ENCODE measurements around the gene ZNF451. TPM values are rescaled to one million over a fixed set of nuclear protein-coding genes. Genes with fewer than 3 reads are reported as not detected.

The ZNF451 gene
- total RNA-seq, 1 experiment from 2014 or later, result 63.0 TPM

GRCh38 chr6:57141451-57142177 lies 51.6 kb downstream of the ZNF451 start:
- CTCF ChIA-PET, result interaction anchor here (1.4 kb wide), 1 partner anchor 174 kb away, joined by 3 read pairs; no protein-coding TSS in a partner anchor
- no peaks in the 10 kb centered on the region for H3K27me3 Mint-ChIP-seq (ENCODE audit: insufficient read depth, unreplicated experiment)
- no peaks in the 10 kb centered on the region for H3K4me1 Mint-ChIP-seq (ENCODE audit: insufficient read depth, unreplicated experiment)
- no peak overlapping the region for H3K4me3 Mint-ChIP-seq (ENCODE audit: unreplicated experiment)
- no peaks in the 10 kb centered on the region for H3K9me3 Mint-ChIP-seq (ENCODE audit: unreplicated experiment)
- BruUV-seq (replicated peaks), result no TSS peak
- DNase-seq (ENCODE audit: unreplicated experiment), result no peak
- TF ChIP-seq CTCF (IDR thresholded peaks at IDR 0.05; ENCODE audit: unreplicated experiment), result no peak
- intact Hi-C loops (cut with micrococcal nuclease), result no loop called here
- no peak overlapping the region for H3K27ac Mint-ChIP-seq (ENCODE audit: low read depth, unreplicated experiment)
- H3K36me3 Mint-ChIP-seq (ENCODE audit: insufficient read depth, unreplicated experiment), result peaks cover 73% of the 10 kb centered on the region
- POLR2A ChIA-PET, result no interaction called here

GRCh38 chr6:57142178-57142525 lies 52.2 kb downstream of the ZNF451 start:
- no peak for DNase-seq (ENCODE audit: unreplicated experiment)
- H3K36me3 Mint-ChIP-seq (ENCODE audit: insufficient read depth, unreplicated experiment), result peaks cover 73% of the 10 kb centered on the region
- intact Hi-C loops (cut with micrococcal nuclease), result no loop called here
- no peaks in the 10 kb centered on the region for H3K4me1 Mint-ChIP-seq (ENCODE audit: insufficient read depth, unreplicated experiment)
- H3K9me3 Mint-ChIP-seq (ENCODE audit: unreplicated experiment), result no peaks in the 10 kb centered on the region
- no peak overlapping the region for H3K27ac Mint-ChIP-seq (ENCODE audit: low read depth, unreplicated experiment)
- ChIA-PET CTCF (interaction anchor here (1.4 kb wide), 1 partner anchor 174 kb away, joined by 3 read pairs; no protein-coding TSS in a partner anchor), POLR2A (no interaction called here)
- no peaks in the 10 kb centered on the region for H3K27me3 Mint-ChIP-seq (ENCODE audit: insufficient read depth, unreplicated experiment)
- H3K4me3 Mint-ChIP-seq (ENCODE audit: unreplicated experiment), result no peak overlapping the region
- BruUV-seq (replicated peaks), result no TSS peak
- TF ChIP-seq CTCF (IDR thresholded peaks at IDR 0.05; ENCODE audit: unreplicated experiment), result no peak

- Mint-ChIP-seq H3K9me3 (ENCODE audit: unreplicated experiment) (no peaks in the 10 kb centered on the region), H3K36me3 (ENCODE audit: insufficient read depth, unreplicated experiment) (peaks cover 77% of the 10 kb centered on the region), H3K4me3 (ENCODE audit: unreplicated experiment) (no peak overlapping the region), H3K27me3 (ENCODE audit: insufficient read depth, unreplicated experiment) (no peaks in the 10 kb centered on the region), H3K4me1 (ENCODE audit: insufficient read depth, unreplicated experiment) (no peaks in the 10 kb centered on the region), H3K27ac (ENCODE audit: low read depth, unreplicated experiment) (no peak overlapping the region)
- POLR2A ChIA-PET, result interaction anchor here (1.2 kb wide), 1 partner anchor 10 kb away, joined by 6 read pairs; no protein-coding TSS in a partner anchor
- CTCF ChIA-PET, result interaction anchor here (0.5 to 0.7 kb wide), 3 partner anchors 10 to 188 kb away, joined by 3 read pairs; no protein-coding TSS in a partner anchor
- intact Hi-C loops (cut with micrococcal nuclease), result no loop called here
- no peak for DNase-seq (ENCODE audit: unreplicated experiment)
- TF ChIP-seq CTCF (IDR thresholded peaks at IDR 0.05; ENCODE audit: unreplicated experiment), result no peak
- BruUV-seq (replicated peaks), result no TSS peak
Observed at GRCh38 chr6:57143690-57144089, 53.7 kb downstream of the ZNF451 start.

- DNase-seq (ENCODE audit: unreplicated experiment), result no peak
- intact Hi-C loops (cut with micrococcal nuclease), result no loop called here
- POLR2A ChIA-PET, result no interaction called here
- no peaks in the 10 kb centered on the region for H3K9me3 Mint-ChIP-seq (ENCODE audit: unreplicated experiment)
- peaks cover 67% of the 10 kb centered on the region for H3K36me3 Mint-ChIP-seq (ENCODE audit: insufficient read depth, unreplicated experiment)
- CTCF ChIA-PET, result interaction anchor here (0.7 kb wide), 1 partner anchor 10 kb away, joined by 3 read pairs; no protein-coding TSS in a partner anchor
- no peaks in the 10 kb centered on the region for H3K27me3 Mint-ChIP-seq (ENCODE audit: insufficient read depth, unreplicated experiment)
- no peak overlapping the region for H3K27ac Mint-ChIP-seq (ENCODE audit: low read depth, unreplicated experiment)
- TSS peak; percentile 48 for BruUV-seq (replicated peaks)
- H3K4me3 Mint-ChIP-seq (ENCODE audit: unreplicated experiment), result no peak overlapping the region
- TF ChIP-seq CTCF (IDR thresholded peaks at IDR 0.05; ENCODE audit: unreplicated experiment), result no peak
- H3K4me1 Mint-ChIP-seq (ENCODE audit: insufficient read depth, unreplicated experiment), result no peaks in the 10 kb centered on the region
Observed at GRCh38 chr6:57147401-57147800, 57.4 kb downstream of the ZNF451 start.
